HCT116 (cell line): ENCODE measurements around the gene NOXO1. TPM values are rescaled to one million over a fixed set of nuclear protein-coding genes. Genes with fewer than 3 reads are reported as not detected.

Experiments
- ATAC-seq: fragments of 200-7000 bp; cut with Tn5 transposase; 2 replicates; pipeline ENCODE4 v1.9.1; 2020; ENCODE audit warnings: mild to moderate bottlenecking, moderate library complexity
- BruUV-seq: library from RNA; stranded (reverse); fragments of 400-500 nt; replicated peaks from 2 replicates; lab custom pipeline; 2021; lab: Mats Ljungman, UMichigan
- CTCF ChIA-PET: fragments of 300-600 bp; sonication (Branson Sonifier 250); formaldehyde crosslinking; loops from one replicate; lab custom pipeline; 2021; ENCODE audit warnings: antibody characterized with exemption; lab: Charles Lee
- POLR2A ChIA-PET: fragments of 300-600, 350-600 bp; sonication (Branson Sonifier 250); formaldehyde crosslinking; loops from one replicate; lab custom pipeline; 2021; ENCODE audit warnings: antibody characterized with exemption; lab: Charles Lee
- RAD21 ChIA-PET, 2 experiments: fragments of 300-600 bp; sonication (Branson Sonifier 250); formaldehyde crosslinking; loops; one replicate each; lab custom pipeline; 2023; ENCODE audit warnings: low total read pairs in 2 of 2; ENCODE audit not compliant: uncharacterized antibody in 2 of 2, unreplicated experiment in 2 of 2, low non-redundant PET in 1 of 2; lab: Charles Lee
- DNase-seq: peaks from one replicate; pipeline ENCODE4 v3.0.0-alpha.2; 2010; ENCODE audit warnings: low read depth, low spot score
- H2AFZ ChIP-seq: fragments of 200-600 bp; shearing (Covaris generic), sonication (generic); 2 replicates; pipeline ENCODE4 v1.6.1; 2017; ENCODE audit warnings: low read depth, mixed run types, mixed read lengths, antibody characterized with exemption, low read length; ENCODE audit not compliant: poor library complexity, severe bottlenecking
- H3K27ac ChIP-seq: 2 replicates; pipeline ENCODE4 v1.5.1; 2012; ENCODE audit warnings: low read depth, low read length
- H3K27me3 ChIP-seq: fragments of 200-600 bp; sonication (generic); 2 replicates; pipeline ENCODE4 v1.6.1; 2016; ENCODE audit warnings: mixed run types, low read length, mixed read lengths; ENCODE audit not compliant: insufficient read depth
- H3K36me3 ChIP-seq, 2 experiments: fragments of 200-500 bp in 1 of 2; fragments of 200-600 bp in 1 of 2; sonication (Bioruptor generic) in 1 of 2; sonication (generic) in 1 of 2; 2 replicates each; pipeline versions ENCODE4 v1.5.1 to v1.6.1; 2014 to 2016; ENCODE audit warnings: low read length in 2 of 2, inconsistent platforms in 1 of 2, mixed read lengths in 1 of 2, mixed run types in 1 of 2; ENCODE audit not compliant: insufficient read depth in 2 of 2, control insufficient read depth in 1 of 2
- H3K4me1 ChIP-seq, 2 experiments: fragments of 200-600 bp in 1 of 2; sonication (generic) in 1 of 2; 2 replicates each; pipeline versions ENCODE4 v1.5.1 to v1.6.1; 2012 to 2017; ENCODE audit warnings: low read length in 2 of 2, inconsistent platforms in 1 of 2, mild to moderate bottlenecking in 1 of 2, mixed read lengths in 1 of 2, mixed run types in 1 of 2, moderate library complexity in 1 of 2; ENCODE audit not compliant: insufficient read depth in 2 of 2, control insufficient read depth in 1 of 2
- H3K4me2 ChIP-seq: fragments of 200-600 bp; sonication (generic); 2 replicates; pipeline ENCODE4 v1.6.1; 2017; ENCODE audit warnings: mixed run types, low read length, mixed read lengths
- H3K4me3 ChIP-seq, 2 experiments: fragments of 200-600 bp in 1 of 2; sonication (generic) in 1 of 2; replicated peaks in 1 of 2; 2 replicates each; pipeline ENCODE4 v1.5.1; 2011 to 2016; ENCODE audit warnings: low read length in 2 of 2, control low read depth in 1 of 2, low read depth in 1 of 2, mild to moderate bottlenecking in 1 of 2, mixed read lengths in 1 of 2, mixed run types in 1 of 2
- H3K79me2 ChIP-seq: fragments of 200-600 bp; sonication (generic); 2 replicates; pipeline ENCODE4 v1.6.1; 2017; ENCODE audit warnings: mild to moderate bottlenecking, mixed run types, low read length, moderate library complexity, mixed read lengths; ENCODE audit not compliant: insufficient read depth
- H3K9ac ChIP-seq: fragments of 200-600 bp; sonication (generic); 2 replicates; pipeline ENCODE4 v1.6.1; 2016; ENCODE audit warnings: low read length, mixed read lengths
- H3K9me2 ChIP-seq: fragments of 200-600 bp; sonication (generic), shearing (Covaris generic); 2 replicates; pipeline ENCODE4 v1.6.1; 2017; ENCODE audit warnings: mixed run types, mild to moderate bottlenecking, moderate library complexity; ENCODE audit not compliant: insufficient read depth
- H3K9me3 ChIP-seq, 2 experiments: fragments of 200-500 bp in 1 of 2; fragments of 200-600 bp in 1 of 2; sonication (Bioruptor generic) in 1 of 2; sonication (generic) in 1 of 2; 2 replicates each; pipeline ENCODE4 v1.6.1; 2014 to 2017; ENCODE audit warnings: low read length in 2 of 2, mixed read lengths in 2 of 2, inconsistent platforms in 1 of 2, low read depth in 1 of 2, mild to moderate bottlenecking in 1 of 2, mixed run types in 1 of 2, moderate library complexity in 1 of 2; ENCODE audit not compliant: control insufficient read depth in 1 of 2, insufficient read depth in 1 of 2
- H4K20me1 ChIP-seq: fragments of 200-600 bp; sonication (generic), shearing (Covaris generic); 2 replicates; pipeline ENCODE4 v1.6.1; 2017; ENCODE audit warnings: mixed run types, mild to moderate bottlenecking, moderate library complexity; ENCODE audit not compliant: insufficient read depth
- RAD21 ChIP-seq: IDR thresholded peaks from 2 replicates; pipeline ENCODE4 v1.6.1; 2012; ENCODE audit warnings: low read depth, mild to moderate bottlenecking
- TCF7L2 ChIP-seq: IDR thresholded peaks from 2 replicates; pipeline ENCODE4 v1.7.0; 2011; ENCODE audit warnings: borderline replicate concordance, inconsistent platforms; ENCODE audit not compliant: insufficient read depth, insufficient read length; ENCODE audit errors: extremely low read depth
- intact Hi-C: fragments of 100-400 bp; cut with micrococcal nuclease; formaldehyde crosslinking; loops from 2 replicates; pipeline ENCODE4 v1.10.0; 2022
- total RNA-seq: library from RNA; stranded (reverse); gene quantifications from one replicate; pipeline ENCODE4 v1.2.1, GENCODE V29; 2021; ENCODE audit not compliant: unreplicated experiment
- TF ChIP-seq, protein P1 (sequence below), 3 experiments: fragments of 200-600 bp in 1 of 3; sonication (generic) in 1 of 3; IDR thresholded peaks in 2 of 3; conservative IDR thresholded peaks in 1 of 3; 2 replicates each; pipeline ENCODE4 v1.5.1; 2012 to 2017; ENCODE audit warnings: low read depth in 2 of 3, low read length in 2 of 3, antibody characterized with exemption in 1 of 3, borderline replicate concordance in 1 of 3, control low read depth in 1 of 3, mild to moderate bottlenecking in 1 of 3, mixed read lengths in 1 of 3, mixed run types in 1 of 3, moderate library complexity in 1 of 3; ENCODE audit not compliant: insufficient read depth in 1 of 3

NOXO1 gene
- total RNA-seq, 1 experiment from 2014 or later, result 10.0 TPM

DNA sequence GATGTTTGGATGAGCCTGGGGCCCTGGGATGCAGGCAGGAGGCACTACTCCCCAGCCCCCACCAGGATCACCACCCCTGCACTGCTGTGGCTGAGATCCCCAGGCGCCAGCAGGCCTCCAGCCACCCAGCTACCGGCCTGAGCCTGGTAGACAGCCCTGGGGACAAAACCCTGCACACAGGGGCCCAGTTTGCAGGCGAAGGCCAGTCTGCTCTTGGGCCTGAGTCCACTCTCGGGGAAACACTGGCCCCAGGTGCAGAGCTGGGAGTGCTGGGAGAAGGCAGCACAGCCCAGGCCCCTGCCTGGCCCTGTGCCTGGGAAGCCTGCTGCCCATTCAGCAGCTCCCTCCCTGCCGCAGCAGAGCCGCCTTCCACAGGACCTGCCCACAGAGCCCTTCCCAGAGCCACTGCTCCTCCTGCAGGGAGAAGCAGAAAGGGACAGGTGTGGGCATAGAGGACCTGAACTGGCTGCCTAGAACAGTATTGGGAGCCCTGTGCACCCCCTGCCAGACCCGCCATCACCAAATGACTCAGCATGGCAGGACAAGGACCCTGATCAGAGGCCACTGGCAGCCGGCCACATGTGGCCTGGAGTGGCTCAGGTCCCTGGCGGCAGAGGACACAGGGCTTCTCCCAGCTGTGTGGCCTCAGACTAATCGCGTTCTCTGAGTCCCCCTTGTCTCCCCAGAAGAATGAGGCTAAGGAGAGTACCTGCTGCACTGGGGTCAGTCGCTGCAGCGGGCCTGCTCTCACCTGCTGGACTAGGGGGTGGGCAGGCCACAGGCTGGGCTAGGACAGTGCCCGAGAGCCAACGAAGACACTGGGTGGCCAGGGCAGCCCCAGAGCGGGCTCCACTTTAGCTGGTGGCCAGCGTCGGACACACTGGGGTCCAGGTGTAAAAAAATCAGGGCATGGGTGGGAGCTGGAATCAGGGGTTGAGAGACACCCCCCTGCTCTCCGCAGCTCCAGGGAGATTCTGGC, 48.9 kb downstream of the NOXO1 start:
- H3K9me2 ChIP-seq, result no peaks in the 10 kb centered on the region
- no peak overlapping the region for H3K4me2 ChIP-seq
- intact Hi-C loops, result loop anchor here (1.0 kb wide), 1 partner anchor 69 kb away; no protein-coding TSS in a partner anchor
- no peak overlapping the region for H3K4me3 ChIP-seq
- no peaks in the 10 kb centered on the region for H3K79me2 ChIP-seq
- H3K9me3 ChIP-seq, result no peaks in the 10 kb centered on the region
- H4K20me1 ChIP-seq, result no peaks in the 10 kb centered on the region
- ATAC-seq (peak; percentile 61), DNase-seq (no peak)
- H3K27me3 ChIP-seq, result no peaks in the 10 kb centered on the region
- CTCF ChIA-PET, result interaction anchor here (0.8 to 1.3 kb wide), 5 partner anchors 9 to 150 kb away, joined by 3 to 6 read pairs (median 4); partner anchors contain the start of genes MSRB1, NUBP2 and SPSB3
- no peak overlapping the region for H2AFZ ChIP-seq
- peaks cover 23 to 33% of the 10 kb centered on the region in 2 experiments for H3K4me1 ChIP-seq
- RAD21 ChIA-PET, result interaction anchor here (0.6 to 0.7 kb wide), 2 partner anchors 9 to 68 kb away, joined by 3 read pairs; no protein-coding TSS in a partner anchor
- no peaks in the 10 kb centered on the region for H3K36me3 ChIP-seq
- POLR2A ChIA-PET, result interaction anchor here (1.2 kb wide), 1 partner anchor 66 kb away, joined by 3 read pairs; no protein-coding TSS in a partner anchor
- no TSS peak for BruUV-seq
- 0 out of 2 replicates have a peak overlapping the region, but pooled peaks have one; percentile 6 for H3K9ac ChIP-seq
- peak overlapping the region; percentile 36; the same call in 1 of the 2 replicates for H3K27ac ChIP-seq
- TF ChIP-seq TCF7L2, result no peak
- TF ChIP-seq, protein P1, sequence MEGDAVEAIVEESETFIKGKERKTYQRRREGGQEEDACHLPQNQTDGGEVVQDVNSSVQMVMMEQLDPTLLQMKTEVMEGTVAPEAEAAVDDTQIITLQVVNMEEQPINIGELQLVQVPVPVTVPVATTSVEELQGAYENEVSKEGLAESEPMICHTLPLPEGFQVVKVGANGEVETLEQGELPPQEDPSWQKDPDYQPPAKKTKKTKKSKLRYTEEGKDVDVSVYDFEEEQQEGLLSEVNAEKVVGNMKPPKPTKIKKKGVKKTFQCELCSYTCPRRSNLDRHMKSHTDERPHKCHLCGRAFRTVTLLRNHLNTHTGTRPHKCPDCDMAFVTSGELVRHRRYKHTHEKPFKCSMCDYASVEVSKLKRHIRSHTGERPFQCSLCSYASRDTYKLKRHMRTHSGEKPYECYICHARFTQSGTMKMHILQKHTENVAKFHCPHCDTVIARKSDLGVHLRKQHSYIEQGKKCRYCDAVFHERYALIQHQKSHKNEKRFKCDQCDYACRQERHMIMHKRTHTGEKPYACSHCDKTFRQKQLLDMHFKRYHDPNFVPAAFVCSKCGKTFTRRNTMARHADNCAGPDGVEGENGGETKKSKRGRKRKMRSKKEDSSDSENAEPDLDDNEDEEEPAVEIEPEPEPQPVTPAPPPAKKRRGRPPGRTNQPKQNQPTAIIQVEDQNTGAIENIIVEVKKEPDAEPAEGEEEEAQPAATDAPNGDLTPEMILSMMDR (IDR thresholded peaks at IDR 0.05 in 2 of 3, conservative IDR thresholded peaks at IDR 0.05 in 1 of 3; ENCODE audit: borderline replicate concordance in 1 of 3, insufficient read depth in 1 of 3, low read depth in 2 of 3, low read length in 2 of 3), result peak; percentile 42 to 55 (median 45); a peak in 4 of 6 replicates
- TF ChIP-seq RAD21, result peak; percentile 66
